Testis (tissue), 2 donors: Measurements from ENCODE around the gene ME3.

Experiments used
- POLR2A ChIP-seq: fragments of 450-650 bp; IDR thresholded peaks from one replicate; pipeline ENCODE4 v1.6.1; 2017; ENCODE audit warnings: antibody characterized with exemption, mild to moderate bottlenecking, moderate library complexity
- TF ChIP-seq, protein P1 (sequence below), 3 experiments: fragments of 450-650 bp in 2 of 3; fragments of 200-600 bp in 1 of 3; sonication (generic) in 1 of 3; IDR thresholded peaks; one replicate each; pipeline ENCODE4 v1.5.1; 2016 to 2019; ENCODE audit warnings: antibody characterized with exemption in 3 of 3, mild to moderate bottlenecking in 2 of 3, moderate library complexity in 1 of 3

- TF ChIP-seq, protein P1, sequence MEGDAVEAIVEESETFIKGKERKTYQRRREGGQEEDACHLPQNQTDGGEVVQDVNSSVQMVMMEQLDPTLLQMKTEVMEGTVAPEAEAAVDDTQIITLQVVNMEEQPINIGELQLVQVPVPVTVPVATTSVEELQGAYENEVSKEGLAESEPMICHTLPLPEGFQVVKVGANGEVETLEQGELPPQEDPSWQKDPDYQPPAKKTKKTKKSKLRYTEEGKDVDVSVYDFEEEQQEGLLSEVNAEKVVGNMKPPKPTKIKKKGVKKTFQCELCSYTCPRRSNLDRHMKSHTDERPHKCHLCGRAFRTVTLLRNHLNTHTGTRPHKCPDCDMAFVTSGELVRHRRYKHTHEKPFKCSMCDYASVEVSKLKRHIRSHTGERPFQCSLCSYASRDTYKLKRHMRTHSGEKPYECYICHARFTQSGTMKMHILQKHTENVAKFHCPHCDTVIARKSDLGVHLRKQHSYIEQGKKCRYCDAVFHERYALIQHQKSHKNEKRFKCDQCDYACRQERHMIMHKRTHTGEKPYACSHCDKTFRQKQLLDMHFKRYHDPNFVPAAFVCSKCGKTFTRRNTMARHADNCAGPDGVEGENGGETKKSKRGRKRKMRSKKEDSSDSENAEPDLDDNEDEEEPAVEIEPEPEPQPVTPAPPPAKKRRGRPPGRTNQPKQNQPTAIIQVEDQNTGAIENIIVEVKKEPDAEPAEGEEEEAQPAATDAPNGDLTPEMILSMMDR (IDR thresholded peaks at IDR 0.05) = no peak
- no peak for TF ChIP-seq POLR2A
Measured at GRCh38 chr11:86518211-86518610, 154.2 kb downstream of the ME3 start.
